Keratinocyte (primary cell): ENCODE results near the gene LRRN4CL. TPM values are rescaled to one million over a fixed set of nuclear protein-coding genes. Genes with fewer than 3 reads are reported as not detected.
"Not testable (repeated sequence)": the region's sequence is repeated elsewhere in the genome, so short reads cannot be mapped to it uniquely, and the experiment has no call there.

Experiments used
- DNase-seq: peaks from one replicate; pipeline ENCODE4 v3.0.0-alpha.2; 2011; ENCODE audit warnings: low read depth, missing footprints, low spot score
- FAIRE-seq: peaks from 2 replicates; lab custom pipeline; 2011; peaks lifted over from hg19 to GRCh38; lab: Jason Lieb, UNC
- H2AFZ ChIP-seq: 2 replicates; pipeline ENCODE4 v1.6.0; 2012; ENCODE audit warnings: low read length, control low read depth, inconsistent platforms; ENCODE audit not compliant: control insufficient read depth
- H3K27ac ChIP-seq: 2 replicates; pipeline ENCODE4 v1.5.1; 2011; ENCODE audit warnings: low read length; ENCODE audit not compliant: control insufficient read depth, insufficient read depth
- H3K27me3 ChIP-seq: 3 replicates; pipeline ENCODE4 v1.6.0; 2011; ENCODE audit warnings: low read length; ENCODE audit not compliant: control insufficient read depth, insufficient read depth; ENCODE audit errors: extremely low read depth
- H3K36me3 ChIP-seq, 2 experiments: 2 replicates in 1 of 2; 3 replicates in 1 of 2; pipeline ENCODE4 v1.5.1; 2011; ENCODE audit warnings: low read length in 2 of 2, mild to moderate bottlenecking in 1 of 2; ENCODE audit not compliant: control insufficient read depth in 2 of 2, insufficient read depth in 2 of 2; ENCODE audit errors: extremely low read depth in 1 of 2
- H3K4me1 ChIP-seq: 3 replicates; pipeline ENCODE4 v1.5.1; 2011; ENCODE audit warnings: low read length; ENCODE audit not compliant: control insufficient read depth, insufficient read depth; ENCODE audit errors: extremely low read depth
- H3K4me2 ChIP-seq: 3 replicates; pipeline ENCODE4 v1.6.0; 2011; ENCODE audit warnings: low read depth, low read length; ENCODE audit not compliant: control insufficient read depth, insufficient read depth; ENCODE audit errors: extremely low read depth
- H3K4me3 ChIP-seq, 3 experiments: fragments of 200-600 bp in 1 of 3; sonication (generic) in 1 of 3; 2 replicates in 2 of 3; 3 replicates in 1 of 3; pipeline ENCODE4 v1.5.1; 2011 to 2016; ENCODE audit warnings: low read length in 3 of 3, mild to moderate bottlenecking in 3 of 3, control low read depth in 2 of 3, inconsistent platforms in 1 of 3, low read depth in 1 of 3, mixed read lengths in 1 of 3, mixed run types in 1 of 3, moderate library complexity in 1 of 3; ENCODE audit not compliant: control insufficient read depth in 2 of 3, insufficient read depth in 2 of 3; ENCODE audit errors: extremely low read depth in 1 of 3
- H3K79me2 ChIP-seq: 2 replicates; pipeline ENCODE4 v1.6.0; 2012; ENCODE audit warnings: low read length; ENCODE audit not compliant: control insufficient read depth, insufficient read depth
- H3K9ac ChIP-seq: 3 replicates; pipeline ENCODE4 v1.6.0; 2011; ENCODE audit warnings: low read length; ENCODE audit not compliant: control insufficient read depth, insufficient read depth; ENCODE audit errors: extremely low read depth
- H3K9me1 ChIP-seq: 3 replicates; pipeline ENCODE4 v1.6.0; 2011; ENCODE audit warnings: low read length; ENCODE audit not compliant: control insufficient read depth, insufficient read depth; ENCODE audit errors: extremely low read depth
- H3K9me3 ChIP-seq: 2 replicates; pipeline ENCODE4 v1.5.1; 2012; ENCODE audit warnings: low read depth, low read length; ENCODE audit not compliant: control insufficient read depth
- H4K20me1 ChIP-seq: 3 replicates; pipeline ENCODE4 v1.6.0; 2011; ENCODE audit warnings: low read length; ENCODE audit not compliant: control insufficient read depth, insufficient read depth; ENCODE audit errors: extremely low read depth
- EZH2 ChIP-seq: IDR thresholded peaks from one replicate; pipeline ENCODE4 v1.6.1; 2012; ENCODE audit warnings: inconsistent platforms, mild to moderate bottlenecking, low read length, moderate library complexity
- dilution Hi-C: fragments of 300-500 bp; cut with MboI; formaldehyde crosslinking; loops from one replicate; pipeline ENCODE4 v1.7.0; 2020; ENCODE audit warnings: low sequenced_read_pairs; ENCODE audit not compliant: extremely low pct_ligation_motif_present
- polyA plus RNA-seq, 5 experiments: library from polyadenylated mRNA; depleted of rRNA in 3 of 5; stranded (reverse) in 3 of 5; stranded (forward) in 1 of 5; unstranded in 1 of 5; fragments of >200 nt; gene quantifications; 1 replicate in 1 of 5; 2 replicates in 3 of 5; 3 replicates in 1 of 5; pipeline versions ENCODE4 v1.2.1 to v1.2.3, GENCODE V29; 2011 to 2012; ENCODE audit warnings: missing spikeins in 2 of 5, low read depth in 1 of 5, low replicate concordance in 1 of 5
- TF ChIP-seq, protein P1 (sequence below), 3 experiments: IDR thresholded peaks in 1 of 3; conservative IDR thresholded peaks in 1 of 3; optimal IDR thresholded peaks in 1 of 3; 2 replicates in 2 of 3; 3 replicates in 1 of 3; pipeline versions ENCODE3 to v1.5.1; 2011; ENCODE audit warnings: low read length in 3 of 3, mild to moderate bottlenecking in 3 of 3, moderate library complexity in 2 of 3, control low read depth in 1 of 3, inconsistent platforms in 1 of 3; ENCODE audit not compliant: insufficient read depth in 2 of 3; ENCODE audit errors: extremely low read depth in 1 of 3

The LRRN4CL gene
- polyA plus RNA-seq, 1 donor (not counting 4 experiments of a cell fraction or from before 2014, with no cell fraction given): 0.08 TPM

GRCh38 chr11:62652161-62653006 lies 36.9 kb downstream of the LRRN4CL start:
- Histone ChIP-seq H3K27me3 (no peaks in the 10 kb centered on the region), H3K79me2 (peaks cover 30% of the 10 kb centered on the region), H2AFZ (peak overlapping the region; percentile 19), H3K27ac (peak overlapping the region; percentile 92), H3K9me1 (no peaks in the 10 kb centered on the region), H3K4me1 (peaks cover 6% of the 10 kb centered on the region), H3K9ac (peak overlapping the region; percentile 98), H4K20me1 (no peaks in the 10 kb centered on the region), H3K4me3 (peak overlapping the region; percentile 75 to 94 (median 92)), H3K9me3 (no peaks in the 10 kb centered on the region), H3K4me2 (peak overlapping the region; percentile 77), H3K36me3 (peaks cover 12 to 15% of the 10 kb centered on the region in 2 experiments)
- dilution Hi-C loops: no loop called here
- no peak for TF ChIP-seq EZH2
- TF ChIP-seq, protein P1, sequence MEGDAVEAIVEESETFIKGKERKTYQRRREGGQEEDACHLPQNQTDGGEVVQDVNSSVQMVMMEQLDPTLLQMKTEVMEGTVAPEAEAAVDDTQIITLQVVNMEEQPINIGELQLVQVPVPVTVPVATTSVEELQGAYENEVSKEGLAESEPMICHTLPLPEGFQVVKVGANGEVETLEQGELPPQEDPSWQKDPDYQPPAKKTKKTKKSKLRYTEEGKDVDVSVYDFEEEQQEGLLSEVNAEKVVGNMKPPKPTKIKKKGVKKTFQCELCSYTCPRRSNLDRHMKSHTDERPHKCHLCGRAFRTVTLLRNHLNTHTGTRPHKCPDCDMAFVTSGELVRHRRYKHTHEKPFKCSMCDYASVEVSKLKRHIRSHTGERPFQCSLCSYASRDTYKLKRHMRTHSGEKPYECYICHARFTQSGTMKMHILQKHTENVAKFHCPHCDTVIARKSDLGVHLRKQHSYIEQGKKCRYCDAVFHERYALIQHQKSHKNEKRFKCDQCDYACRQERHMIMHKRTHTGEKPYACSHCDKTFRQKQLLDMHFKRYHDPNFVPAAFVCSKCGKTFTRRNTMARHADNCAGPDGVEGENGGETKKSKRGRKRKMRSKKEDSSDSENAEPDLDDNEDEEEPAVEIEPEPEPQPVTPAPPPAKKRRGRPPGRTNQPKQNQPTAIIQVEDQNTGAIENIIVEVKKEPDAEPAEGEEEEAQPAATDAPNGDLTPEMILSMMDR (optimal IDR thresholded peaks at IDR 0.05 in 1 of 3, IDR thresholded peaks at IDR 0.05 in 1 of 3, conservative IDR thresholded peaks at IDR 0.05 in 1 of 3; ENCODE audit: extremely low read depth in 1 of 3, insufficient read depth in 2 of 3, low read length in 3 of 3): no peak
- FAIRE-seq (no peak), DNase-seq (no peak)

DNA sequence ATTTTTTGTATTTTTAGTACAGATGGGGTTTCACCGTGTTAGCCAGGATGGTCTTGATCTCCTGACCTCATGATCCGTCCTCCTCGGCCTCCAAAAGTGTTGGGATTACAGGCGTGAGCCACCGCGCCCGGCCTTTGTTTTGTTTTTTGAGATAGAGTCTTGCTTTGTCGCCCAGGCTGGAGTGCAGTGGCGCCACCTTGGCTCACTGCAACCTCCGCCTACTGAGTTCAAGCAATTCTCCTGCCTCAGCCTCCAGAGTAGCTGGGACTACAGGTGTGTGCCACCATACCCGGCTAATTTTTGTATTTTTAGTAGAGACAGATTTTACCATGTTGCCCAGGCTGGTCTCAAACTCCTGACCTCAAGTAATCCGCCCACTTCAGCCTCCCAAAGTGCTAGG lies 39.0 kb downstream of the LRRN4CL start:
- Histone ChIP-seq H3K79me2 (peaks cover 40% of the 10 kb centered on the region), H3K4me1 (peaks cover 16% of the 10 kb centered on the region), H3K36me3 (peaks cover 12 to 15% of the 10 kb centered on the region in 2 experiments)
- H3K27ac ChIP-seq, H3K27me3 ChIP-seq, dilution Hi-C loops, H3K9ac ChIP-seq, H2AFZ ChIP-seq, H3K9me1 ChIP-seq, FAIRE-seq, H3K4me3 ChIP-seq, H3K4me2 ChIP-seq, H3K9me3 ChIP-seq, H4K20me1 ChIP-seq, DNase-seq: not testable (repeated sequence)
